SU-DHL-6 (cell line): ENCODE measurements around the gene GAS7.

Experiments used
- H2AFZ ChIP-seq: fragments of 200-600 bp; sonication (generic); 2 replicates; pipeline ENCODE4 v1.6.1; 2014; ENCODE audit warnings: low read depth, mild to moderate bottlenecking, moderate library complexity, mixed read lengths, antibody characterized with exemption, low read length; ENCODE audit not compliant: severe bottlenecking
- H3F3A ChIP-seq: fragments of 200-600 bp; shearing (Covaris generic); 2 replicates; pipeline ENCODE4 v1.6.0; 2016; ENCODE audit warnings: antibody characterized with exemption, mild to moderate bottlenecking; ENCODE audit not compliant: insufficient read depth
- H3K27ac ChIP-seq: fragments of 200-600 bp; sonication (generic); 2 replicates; pipeline ENCODE4 v1.5.1; 2016; ENCODE audit warnings: low read depth, mild to moderate bottlenecking, low read length, moderate library complexity, mixed read lengths
- H3K27me3 ChIP-seq: fragments of 200-600 bp; sonication (generic), shearing (Covaris generic); 2 replicates; pipeline ENCODE4 v1.6.0; 2014; ENCODE audit warnings: mild to moderate bottlenecking, low read length
- H3K36me3 ChIP-seq: fragments of 200-600 bp; sonication (generic); 2 replicates; pipeline ENCODE4 v1.6.1; 2014; ENCODE audit warnings: mild to moderate bottlenecking, low read length, mixed read lengths
- H3K4me2 ChIP-seq: fragments of 300-600, 200-600 bp; shearing (Covaris generic), sonication (generic); 2 replicates; pipeline ENCODE4 v1.6.0; 2014; ENCODE audit warnings: low read length, low read depth, mild to moderate bottlenecking; ENCODE audit not compliant: poor library complexity, severe bottlenecking
- H3K4me3 ChIP-seq: fragments of 200-600 bp; sonication (generic); 2 replicates; pipeline ENCODE4 v1.5.1; 2014; ENCODE audit warnings: antibody characterized with exemption, low read length, mild to moderate bottlenecking, mixed read lengths; ENCODE audit not compliant: insufficient read depth, poor library complexity, severe bottlenecking
- H3K79me2 ChIP-seq: fragments of 200-600 bp; sonication (generic); 2 replicates; pipeline ENCODE4 v1.6.1; 2014; ENCODE audit warnings: mild to moderate bottlenecking, low read length, moderate library complexity; ENCODE audit not compliant: insufficient read depth
- H3K9ac ChIP-seq: fragments of 200-600 bp; sonication (generic); 2 replicates; pipeline ENCODE4 v1.7.0; 2014; ENCODE audit warnings: mild to moderate bottlenecking, low read length
- H3K9me2 ChIP-seq: fragments of 200-600 bp; sonication (generic); replicated peaks from 2 replicates; pipeline ENCODE4 v1.6.1; 2014; ENCODE audit warnings: low read length; ENCODE audit not compliant: insufficient read depth
- H3K9me3 ChIP-seq: fragments of 200-600 bp; sonication (generic); 2 replicates; pipeline ENCODE4 v1.6.1; 2014; ENCODE audit warnings: low read length, mixed read lengths; ENCODE audit not compliant: insufficient read depth
- H4K20me1 ChIP-seq: fragments of 200-600 bp; sonication (generic); 2 replicates; pipeline ENCODE4 v1.6.1; 2014; ENCODE audit warnings: low read depth, mild to moderate bottlenecking, antibody characterized with exemption, low read length, moderate library complexity, mixed read lengths
- CTCF ChIP-seq: fragments of 200-600 bp; sonication (generic); IDR thresholded peaks from one replicate; pipeline ENCODE4 v1.5.1; 2017; ENCODE audit warnings: antibody characterized with exemption, mild to moderate bottlenecking, low read length, moderate library complexity; ENCODE audit not compliant: insufficient read depth, poor library complexity, severe bottlenecking
- EZH2phosphoT487 ChIP-seq: fragments of 200-600 bp; sonication (generic), shearing (Covaris generic); conservative IDR thresholded peaks from 2 replicates; pipeline ENCODE4 v1.6.1; 2018; ENCODE audit warnings: mild to moderate bottlenecking, antibody characterized with exemption, low read length, moderate library complexity, mixed read lengths

GAS7 gene

GRCh38 chr17:9926150-9926804, 272.1 kb downstream of the GAS7 start:
- H3F3A ChIP-seq, result no peaks in the 10 kb centered on the region
- no peak overlapping the region for H3K9ac ChIP-seq

GRCh38 chr17:9925457-9925856, 272.9 kb downstream of the GAS7 start:
- H3K4me2 ChIP-seq, result no peak overlapping the region

More at GRCh38 chr17:9926150-9926804, 272.1 kb downstream of the GAS7 start:
- no peaks in the 10 kb centered on the region for H3K36me3 ChIP-seq
- no peak overlapping the region for H3K4me3 ChIP-seq
- H3K9me2 ChIP-seq, result no peaks in the 10 kb centered on the region
- H3K79me2 ChIP-seq, result no peaks in the 10 kb centered on the region
- H3K27ac ChIP-seq, result no peak overlapping the region
- no peak overlapping the region for H2AFZ ChIP-seq
- TF ChIP-seq EZH2phosphoT487, result no peak
- no peak for TF ChIP-seq CTCF
- H3K27me3 ChIP-seq, result no peaks in the 10 kb centered on the region
- no peaks in the 10 kb centered on the region for H3K9me3 ChIP-seq
- H4K20me1 ChIP-seq, result no peaks in the 10 kb centered on the region
- no peak overlapping the region for H3K4me2 ChIP-seq

GRCh38 chr17:9924735-9925191, 273.6 kb downstream of the GAS7 start:
- H3K79me2 ChIP-seq, result no peaks in the 10 kb centered on the region
- H4K20me1 ChIP-seq, result no peaks in the 10 kb centered on the region
- H3K4me3 ChIP-seq, result no peak overlapping the region
- no peak overlapping the region for H3K27ac ChIP-seq
- H3F3A ChIP-seq, result no peaks in the 10 kb centered on the region
- no peaks in the 10 kb centered on the region for H3K9me3 ChIP-seq
- H3K27me3 ChIP-seq, result no peaks in the 10 kb centered on the region
- H3K4me2 ChIP-seq, result no peak overlapping the region
- H3K9me2 ChIP-seq, result no peaks in the 10 kb centered on the region
- TF ChIP-seq CTCF (peak; percentile 50), EZH2phosphoT487 (no peak)
- no peaks in the 10 kb centered on the region for H3K36me3 ChIP-seq
- no peak overlapping the region for H2AFZ ChIP-seq
- no peak overlapping the region for H3K9ac ChIP-seq

More at GRCh38 chr17:9925457-9925856, 272.9 kb downstream of the GAS7 start:
- H3K9ac ChIP-seq, result no peak overlapping the region
- H3K36me3 ChIP-seq, result no peaks in the 10 kb centered on the region
- H3K27me3 ChIP-seq, result no peaks in the 10 kb centered on the region
- H3F3A ChIP-seq, result no peaks in the 10 kb centered on the region
- H3K79me2 ChIP-seq, result no peaks in the 10 kb centered on the region
- no peak overlapping the region for H3K4me3 ChIP-seq
- no peak overlapping the region for H2AFZ ChIP-seq
- no peaks in the 10 kb centered on the region for H4K20me1 ChIP-seq
- TF ChIP-seq CTCF, result no peak
- no peak for TF ChIP-seq EZH2phosphoT487
- no peaks in the 10 kb centered on the region for H3K9me2 ChIP-seq
- H3K27ac ChIP-seq, result no peak overlapping the region
- no peaks in the 10 kb centered on the region for H3K9me3 ChIP-seq
